HepG2 (cell line): ENCODE measurements around the gene LMX1B. TPM values are rescaled to one million over a fixed set of nuclear protein-coding genes. Genes with fewer than 3 reads are reported as not detected.

Source experiments
- ATAC-seq: fragments of 200-7000 bp; cut with Tn5 transposase; 3 replicates; pipeline ENCODE4 v1.9.1; 2020; ENCODE audit warnings: mild to moderate bottlenecking, moderate library complexity
- BruUV-seq: library from RNA; stranded (reverse); fragments of 400-500 nt; replicated peaks from 2 replicates; lab custom pipeline; 2021; lab: Mats Ljungman, UMichigan
- CTCF ChIA-PET: fragments of 300-600 bp; formaldehyde crosslinking; extraction: SDS; loops from one replicate; lab custom pipeline; 2021; ENCODE audit warnings: low total read pairs, inconsistent platforms, low intra/inter-chr PET ratio; lab: Yijun Ruan, JAX
- POLR2A ChIA-PET: fragments of 350-600 bp; sonication (Branson Sonifier 250); formaldehyde crosslinking; loops from one replicate; lab custom pipeline; 2020; ENCODE audit warnings: antibody characterized with exemption, inconsistent platforms; lab: Yijun Ruan, JAX
- DNase-seq: peaks from one replicate; pipeline ENCODE4 v3.0.0-alpha.2; 2015; ENCODE audit warnings: low spot score
- FAIRE-seq: peaks from 3 replicates; lab custom pipeline; 2011; peaks lifted over from hg19 to GRCh38; lab: Jason Lieb, UNC
- H2AFZ ChIP-seq: one replicate; pipeline ENCODE4 v1.6.1; 2011; ENCODE audit warnings: low read length, inconsistent platforms
- H3K27ac ChIP-seq: fragments of 300-600 bp; 3 replicates; pipeline ENCODE4 v1.8.0; 2011; ENCODE audit warnings: mixed run types, mild to moderate bottlenecking, mixed read lengths, low read length, inconsistent platforms; ENCODE audit not compliant: insufficient read depth; ENCODE audit errors: extremely low read length
- H3K27me3 ChIP-seq, 2 experiments: fragments of 200-600 bp in 1 of 2; 2 replicates in 1 of 2; 3 replicates in 1 of 2; pipeline versions ENCODE4 v1.6.0 to v1.8.0; 2011; ENCODE audit warnings: low read length in 2 of 2, mild to moderate bottlenecking in 2 of 2, moderate library complexity in 2 of 2, inconsistent platforms in 1 of 2; ENCODE audit not compliant: insufficient read depth in 2 of 2, control insufficient read depth in 1 of 2
- H3K36me3 ChIP-seq, 2 experiments: fragments of 200-600 bp in 1 of 2; replicated peaks in 1 of 2; 2 replicates in 1 of 2; 3 replicates in 1 of 2; pipeline versions ENCODE4 v1.5.1 to v1.8.0; 2011; ENCODE audit warnings: low read length in 2 of 2, inconsistent platforms in 1 of 2; ENCODE audit not compliant: insufficient read depth in 2 of 2, control insufficient read depth in 1 of 2
- H3K4me1 ChIP-seq: 2 replicates; pipeline ENCODE4 v1.5.1; 2012; ENCODE audit warnings: low read length, inconsistent platforms; ENCODE audit not compliant: insufficient read depth
- H3K4me2 ChIP-seq: 2 replicates; pipeline ENCODE4 v1.6.0; 2011; ENCODE audit warnings: low read depth, low read length, inconsistent platforms
- H3K4me3 ChIP-seq, 3 experiments: fragments of 200-600 bp in 1 of 3; sonication (generic), shearing (Covaris generic) in 1 of 3; replicated peaks in 1 of 3; 2 replicates each; pipeline ENCODE4 v1.5.1; 2011 to 2016; ENCODE audit warnings: low read length in 3 of 3, inconsistent platforms in 2 of 3, low read depth in 2 of 3, mild to moderate bottlenecking in 2 of 3, control low read depth in 1 of 3, mixed read lengths in 1 of 3; ENCODE audit not compliant: insufficient read depth in 1 of 3
- H3K79me2 ChIP-seq: one replicate; pipeline ENCODE4 v1.6.1; 2011; ENCODE audit warnings: low read length, inconsistent platforms; ENCODE audit not compliant: insufficient read depth
- H3K9ac ChIP-seq: 2 replicates; pipeline ENCODE4 v1.6.0; 2011; ENCODE audit warnings: mild to moderate bottlenecking, low read depth, low read length, inconsistent platforms; ENCODE audit not compliant: insufficient read depth
- H3K9me3 ChIP-seq: 2 replicates; pipeline ENCODE4 v1.5.1; 2012; ENCODE audit warnings: mild to moderate bottlenecking, low read length
- H4K20me1 ChIP-seq: 2 replicates; pipeline ENCODE4 v1.6.0; 2011; ENCODE audit warnings: inconsistent platforms, mild to moderate bottlenecking, low read length, moderate library complexity; ENCODE audit not compliant: insufficient read depth
- ATF7-NPFF ChIP-seq: sonication (generic); formaldehyde crosslinking; IDR thresholded peaks from 2 replicates; pipeline ENCODE4 v1.8.1; 2023; ENCODE audit warnings: mild to moderate bottlenecking, low read depth, missing genetic modification reagents, moderate library complexity
- CREM ChIP-seq, 2 experiments: sonication (generic) in 1 of 2; formaldehyde crosslinking in 1 of 2; IDR thresholded peaks; 2 replicates each; pipeline versions ENCODE4 v1.4.0 to v1.6.1; 2016 to 2020; ENCODE audit warnings: antibody characterized with exemption in 1 of 2, mild to moderate bottlenecking in 1 of 2, missing genetic modification reagents in 1 of 2
- EED ChIP-seq: sonication (generic); formaldehyde crosslinking; IDR thresholded peaks from 2 replicates; pipeline ENCODE4 v1.5.0; 2020; ENCODE audit warnings: mild to moderate bottlenecking, missing genetic modification reagents
- HDAC6 ChIP-seq: fragments of 200-600 bp; sonication (generic); IDR thresholded peaks from 2 replicates; pipeline ENCODE4 v1.7.0; 2017; ENCODE audit warnings: mild to moderate bottlenecking, antibody characterized with exemption, low read length, low read depth
- HINFP ChIP-seq: sonication (generic); formaldehyde crosslinking; IDR thresholded peaks from 2 replicates; pipeline ENCODE4 v1.4.0; 2020; ENCODE audit warnings: low read depth, mild to moderate bottlenecking, missing genetic modification reagents
- IKZF4 ChIP-seq: sonication (generic); formaldehyde crosslinking; IDR thresholded peaks from 2 replicates; pipeline ENCODE4 v1.5.1; 2020; ENCODE audit warnings: borderline replicate concordance, mild to moderate bottlenecking, low read depth, missing genetic modification reagents; ENCODE audit errors: not compliant biosample characterization
- MIER2 ChIP-seq: IDR thresholded peaks from 2 replicates; pipeline ENCODE4 v1.6.1; 2016; ENCODE audit warnings: missing biosample characterization, missing genetic modification reagents
- RFX1 ChIP-seq: fragments of 450-650 bp; IDR thresholded peaks from 2 replicates; pipeline ENCODE4 v1.6.1; 2017
- RNF219 ChIP-seq: sonication (generic); formaldehyde crosslinking; IDR thresholded peaks from 2 replicates; pipeline ENCODE4 v1.5.0; 2020; ENCODE audit warnings: mild to moderate bottlenecking, missing genetic modification reagents
- SIX1 ChIP-seq: sonication (generic); formaldehyde crosslinking; IDR thresholded peaks from 2 replicates; pipeline ENCODE4 v1.4.0; 2020; ENCODE audit warnings: missing genetic modification reagents, borderline replicate concordance
- SNAI1 ChIP-seq: sonication (generic); formaldehyde crosslinking; IDR thresholded peaks from 2 replicates; pipeline ENCODE4 v1.5.0; 2020; ENCODE audit warnings: mild to moderate bottlenecking, missing genetic modification reagents, borderline replicate concordance
- ZFP41 ChIP-seq: sonication (generic); formaldehyde crosslinking; IDR thresholded peaks from 2 replicates; pipeline ENCODE4 v1.4.0; 2020; ENCODE audit warnings: mild to moderate bottlenecking, missing genetic modification reagents, borderline replicate concordance
- ZNF121 ChIP-seq: sonication (generic); formaldehyde crosslinking; IDR thresholded peaks from 2 replicates; pipeline ENCODE4 v1.5.0; 2020; ENCODE audit warnings: mild to moderate bottlenecking, missing genetic modification reagents
- ZNF354B ChIP-seq: sonication (generic); formaldehyde crosslinking; IDR thresholded peaks from 2 replicates; pipeline ENCODE4 v1.8.0; 2022; ENCODE audit warnings: mild to moderate bottlenecking, missing genetic modification reagents
- ZNF451 ChIP-seq: sonication (generic); formaldehyde crosslinking; IDR thresholded peaks from 2 replicates; pipeline ENCODE4 v1.5.0; 2020; ENCODE audit warnings: mild to moderate bottlenecking, missing genetic modification reagents
- ZNF713 ChIP-seq: sonication (generic); formaldehyde crosslinking; IDR thresholded peaks from 2 replicates; pipeline ENCODE4 v1.4.0; 2020; ENCODE audit warnings: mild to moderate bottlenecking, missing genetic modification reagents
- ZNF800 ChIP-seq: sonication (generic); formaldehyde crosslinking; IDR thresholded peaks from 2 replicates; pipeline ENCODE4 v1.4.0; 2020; ENCODE audit warnings: missing genetic modification reagents
- WGBS: methylation state at CpG from one replicate; pipeline ENCODE4 v1.1.6; 2017; ENCODE audit warnings: low lambda C conversion rate; 5-methylcytosine and 5-hydroxymethylcytosine counted together
- in situ Hi-C: cut with HindIII; loops from 2 replicates; pipeline ENCODE4 v1.10.0; 2017; ENCODE audit warnings: low pct_unique_long_range_greater_than_20kb; ENCODE audit not compliant: extremely low pct_ligation_motif_present
- intact Hi-C: fragments of 100-400 bp; cut with micrococcal nuclease; formaldehyde crosslinking; loops from one replicate; pipeline ENCODE4 v1.10.0; 2022; ENCODE audit not compliant: unreplicated experiment
- polyA plus RNA-seq, 8 experiments: library from polyadenylated mRNA; depleted of rRNA in 3 of 8; stranded (reverse) in 7 of 8; unstranded in 1 of 8; fragments of >200 nt; fragmentation: Illumina TruSeq in 4 of 8; extraction: Trizol in 4 of 8; gene quantifications; 2 replicates each; pipeline versions ENCODE4 v1.2.1 to v1.2.3, GENCODE V29; 2011 to 2016; ENCODE audit warnings: low read depth in 4 of 8, missing spikeins in 1 of 8, mixed read lengths in 1 of 8; ENCODE audit not compliant: insufficient read depth in 1 of 8
- total RNA-seq, 5 experiments: library from RNA; depleted of rRNA; stranded (reverse); fragments of >200 nt; fragmentation: Illumina TruSeq; extraction: Trizol; gene quantifications; 2 replicates each; pipeline ENCODE4 v1.2.3, GENCODE V29; 2016; ENCODE audit warnings: low read depth in 1 of 5
- TF ChIP-seq, protein P1 (sequence below): IDR thresholded peaks from 2 replicates; pipeline ENCODE4 v1.6.1; 2016; ENCODE audit warnings: low read depth, borderline replicate concordance
- TF ChIP-seq, protein P2 (sequence below): sonication (generic); formaldehyde crosslinking; IDR thresholded peaks from 2 replicates; pipeline ENCODE4 v1.4.0; 2020; ENCODE audit warnings: missing genetic modification reagents

LMX1B gene
- total and polyA plus RNA-seq, 2 of the 13 experiments (the other 11 are each of a cell fraction or from before 2014, with no cell fraction given): not detected

DNA sequence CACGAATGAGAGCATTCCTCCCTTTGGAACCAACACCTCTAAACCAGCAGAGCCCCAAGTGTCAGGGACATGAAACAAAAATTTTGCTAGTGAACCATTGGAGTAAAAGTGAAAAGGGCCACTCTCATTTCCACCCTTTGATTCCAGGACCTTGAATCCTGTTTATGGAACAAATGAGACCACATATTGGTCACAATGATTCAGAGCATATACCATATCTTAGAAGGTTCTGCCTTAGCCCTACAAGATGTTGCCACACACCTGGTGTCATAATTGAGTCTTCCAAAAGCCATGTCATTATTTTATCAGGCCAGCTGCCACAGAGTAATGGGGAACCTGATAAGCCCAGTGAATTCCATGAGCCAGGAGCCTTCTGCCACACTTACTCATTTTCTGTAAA, 124.8 kb downstream of the LMX1B start:
- WGBS: 0% methylated on average over 1 of the region's 1 CpG
- intact Hi-C loops: no loop called here
- H3K27ac ChIP-seq: no peak overlapping the region
- in situ Hi-C loops: no loop called here
- H3K27me3 ChIP-seq: peaks cover 0 to 12% of the 10 kb centered on the region in 2 experiments; a peak in 1 of 5 replicates
- CTCF ChIA-PET: no interaction called here
- FAIRE-seq: no peak
- POLR2A ChIA-PET: no interaction called here
- H3K4me1 ChIP-seq: peaks cover 3% of the 10 kb centered on the region
- no peaks in the 10 kb centered on the region for H3K79me2 ChIP-seq
- no peak overlapping the region for H2AFZ ChIP-seq
- no peaks in the 10 kb centered on the region for H4K20me1 ChIP-seq
- no peak for DNase-seq
- no peak for ATAC-seq
- BruUV-seq: no TSS peak
- no peak overlapping the region for H3K9ac ChIP-seq
- H3K36me3 ChIP-seq: no peaks in the 10 kb centered on the region
- no peak overlapping the region for H3K4me3 ChIP-seq
- H3K4me2 ChIP-seq: no peak overlapping the region
- peaks cover 8% of the 10 kb centered on the region for H3K9me3 ChIP-seq
- no peak for TF ChIP-seq ZNF121
- TF ChIP-seq, protein P1, sequence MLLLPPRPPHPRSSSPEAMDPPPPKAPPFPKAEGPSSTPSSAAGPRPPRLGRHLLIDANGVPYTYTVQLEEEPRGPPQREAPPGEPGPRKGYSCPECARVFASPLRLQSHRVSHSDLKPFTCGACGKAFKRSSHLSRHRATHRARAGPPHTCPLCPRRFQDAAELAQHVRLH: no peak
- TF ChIP-seq RNF219 (CRISPR knock-in tag): no peak
- TF ChIP-seq ATF7-NPFF (CRISPR knock-in tag): no peak
- no peak for TF ChIP-seq SNAI1 (CRISPR knock-in tag)
- TF ChIP-seq ZNF800 (CRISPR knock-in tag): no peak
- TF ChIP-seq, protein P2, sequence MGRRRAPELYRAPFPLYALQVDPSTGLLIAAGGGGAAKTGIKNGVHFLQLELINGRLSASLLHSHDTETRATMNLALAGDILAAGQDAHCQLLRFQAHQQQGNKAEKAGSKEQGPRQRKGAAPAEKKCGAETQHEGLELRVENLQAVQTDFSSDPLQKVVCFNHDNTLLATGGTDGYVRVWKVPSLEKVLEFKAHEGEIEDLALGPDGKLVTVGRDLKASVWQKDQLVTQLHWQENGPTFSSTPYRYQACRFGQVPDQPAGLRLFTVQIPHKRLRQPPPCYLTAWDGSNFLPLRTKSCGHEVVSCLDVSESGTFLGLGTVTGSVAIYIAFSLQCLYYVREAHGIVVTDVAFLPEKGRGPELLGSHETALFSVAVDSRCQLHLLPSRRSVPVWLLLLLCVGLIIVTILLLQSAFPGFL (CRISPR knock-in tag): no peak
- TF ChIP-seq RFX1: no peak
- no peak for TF ChIP-seq HINFP (CRISPR knock-in tag)
- no peak for TF ChIP-seq ZNF451
- no peak for TF ChIP-seq ZFP41 (CRISPR knock-in tag)
- no peak for TF ChIP-seq EED (CRISPR knock-in tag)
- no peak for TF ChIP-seq ZNF354B (CRISPR knock-in tag)
- TF ChIP-seq ZNF713: no peak
- no peak for TF ChIP-seq SIX1 (CRISPR knock-in tag)
- no peak for TF ChIP-seq MIER2 (CRISPR knock-in tag)
- no peak for TF ChIP-seq HDAC6
- TF ChIP-seq IKZF4 (CRISPR knock-in tag): no peak
- no peak for TF ChIP-seq CREM (IDR thresholded peaks at IDR 0.05)
- no peak for TF ChIP-seq CREM (CRISPR knock-in tag; IDR thresholded peaks at IDR 0.05)
